ENCODE data around the gene TMEM245.

- TF ChIP-seq CTCF (IDR thresholded peaks at IDR 0.05; ENCODE audit: extremely low read depth in 1 of 2, insufficient read depth in 1 of 2, low read depth in 1 of 2, low read length in 2 of 2), result no peak
- no peak for TF ChIP-seq MYC (IDR thresholded peaks at IDR 0.05; ENCODE audit: low read depth, low read length)
- no peak for TF ChIP-seq EZH2 (IDR thresholded peaks at IDR 0.05; ENCODE audit: borderline replicate concordance, low read depth, low read length, severe bottlenecking)
- TF ChIP-seq, protein P1, sequence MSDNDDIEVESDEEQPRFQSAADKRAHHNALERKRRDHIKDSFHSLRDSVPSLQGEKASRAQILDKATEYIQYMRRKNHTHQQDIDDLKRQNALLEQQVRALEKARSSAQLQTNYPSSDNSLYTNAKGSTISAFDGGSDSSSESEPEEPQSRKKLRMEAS (IDR thresholded peaks at IDR 0.05; ENCODE audit: insufficient read depth, insufficient read length), result no peak
Observed at GRCh38 chr9:108972626-108973209, 147.0 kb downstream of the TMEM245 start.
